ENCODE results near the gene FXYD3. TPM values are rescaled to one million over a fixed set of nuclear protein-coding genes. Genes with fewer than 3 reads are reported as not detected.

The FXYD3 gene
- not detected in 2 replicates for total RNA-seq

GRCh38 chr19:35115177-35115951 is at the start of gene FXYD3:
Gene FXYD3 (plus strand): TSS chr19:35115823. CDS start chr19:35119377, 3,554 bp downstream.

GRCh38 chr19:35134601-35135242 is 19.1 kb downstream of the FXYD3 start, which contains the start of gene LGI4:
Gene LGI4 (minus strand): TSS chr19:35135059. CDS start chr19:35134680, 379 bp downstream.

GRCh38 chr19:35138305-35138892 is 22.8 kb downstream of the FXYD3 start, which contains the start of gene FXYD1:
Gene FXYD1 (plus strand): TSS chr19:35138824. CDS start chr19:35140080, 1,256 bp downstream.

GRCh38 chr19:35143231-35143715 is 27.6 kb downstream of the FXYD3 start, which contains the start of gene FXYD7:
Gene FXYD7 (plus strand): TSS chr19:35143255. CDS start chr19:35143334, 79 bp downstream.

GRCh38 chr19:35154525-35155406 is 39.1 kb downstream of the FXYD3 start, which contains the start of gene FXYD5:
Gene FXYD5 (plus strand): TSS chr19:35154735. CDS start chr19:35155551, 816 bp downstream.

Other genes with a start within 250 kb of the FXYD3 start
- gene ZNF30, start 188.9 kb upstream of the FXYD3 start, total RNA-seq = 3.5 and 4.2 TPM in 2 replicates
- 24.8 and 34.3 TPM in 2 replicates for gene ZNF792, start 151.6 kb upstream of the FXYD3 start, total RNA-seq
- gene GRAMD1A, start 115.5 kb upstream of the FXYD3 start, total RNA-seq = 33.4 and 57.0 TPM in 2 replicates
- 7.6 and 8.1 TPM in 2 replicates for gene SCN1B, start 85.4 kb upstream of the FXYD3 start, total RNA-seq
- not detected in 2 replicates for gene HPN, start 74.1 kb upstream of the FXYD3 start, total RNA-seq
- gene LGI4, start 19.2 kb downstream of the FXYD3 start, total RNA-seq = 0.09 TPM in 1 of 2 replicates, not detected in the other
- gene FXYD1, start 23.0 kb downstream of the FXYD3 start, total RNA-seq = not detected in 2 replicates
- gene FXYD7, start 27.4 kb downstream of the FXYD3 start, total RNA-seq = not detected in 2 replicates
- gene FXYD5, start 38.9 kb downstream of the FXYD3 start, total RNA-seq = 25.6 and 28.0 TPM in 2 replicates
- gene FAM187B, start 112.9 kb downstream of the FXYD3 start, total RNA-seq = not detected in 2 replicates
- gene LSR, start 133.2 kb downstream of the FXYD3 start, total RNA-seq = 0.19 and 0.27 TPM in 2 replicates
- gene USF2, start 153.1 kb downstream of the FXYD3 start, total RNA-seq = 39.9 and 49.2 TPM in 2 replicates
- under 0.01 and 0.09 TPM in 2 replicates for gene HAMP, start 166.7 kb downstream of the FXYD3 start, total RNA-seq
- not detected in 2 replicates for gene MAG, start 176.3 kb downstream of the FXYD3 start, total RNA-seq
- gene CD22, start 213.4 kb downstream of the FXYD3 start, total RNA-seq = not detected in 2 replicates
- not detected in 2 replicates for gene FFAR1, start 232.1 kb downstream of the FXYD3 start, total RNA-seq
- gene FFAR3, start 242.6 kb downstream of the FXYD3 start, total RNA-seq = not detected in 2 replicates

Measured in endothelial cell of coronary artery (primary cell).